ENCODE data around the gene CUX1.
"Not testable (repeated sequence)": the region's sequence is repeated elsewhere in the genome, so short reads cannot be mapped to it uniquely, and the experiment has no call there.

Gene CUX1

GRCh38 chr7:102330666-102331460, 513.4 kb downstream of the CUX1 start:
- DNase-seq = not testable (repeated sequence)

All from SHP77 treated with DMSO at 0.1 percent for 48 hours (cell line).